WTC11 (cell line): ENCODE measurements around the gene NOTO. TPM values are rescaled to one million over a fixed set of nuclear protein-coding genes. Genes with fewer than 3 reads are reported as not detected.

ENCODE experiments used
- ATAC-seq: fragments of 200-7000 bp; cut with Tn5 transposase; 2 replicates; pipeline ENCODE4 v1.10.0; 2021; ENCODE audit warnings: mild to moderate bottlenecking, moderate library complexity
- Bru-seq: library from RNA; stranded (reverse); fragments of 400-500 nt; gene quantifications from one replicate; lab custom pipeline; 2021; lab: Mats Ljungman, UMichigan
- CTCF ChIA-PET: fragments of 300-600 bp; sonication (Branson Sonifier 250); formaldehyde crosslinking; loops from one replicate; lab custom pipeline; 2021; ENCODE audit warnings: antibody characterized with exemption; lab: Charles Lee
- POLR2A ChIA-PET: fragments of 350-600 bp; sonication (Branson Sonifier 250); formaldehyde crosslinking; loops from one replicate; lab custom pipeline; 2021; ENCODE audit warnings: antibody characterized with exemption; lab: Charles Lee
- DNase-seq: peaks from one replicate; pipeline ENCODE4 v3.0.0; 2021; ENCODE audit warnings: low spot score
- H3K27ac Mint-ChIP-seq: 2 replicates; pipeline ENCODE4 v1.8.0; 2021; ENCODE audit warnings: mixed read lengths
- H3K27me3 Mint-ChIP-seq: 2 replicates; pipeline ENCODE4 v1.8.0; 2021; ENCODE audit warnings: low read depth, mild to moderate bottlenecking, moderate library complexity, mixed read lengths
- H3K36me3 Mint-ChIP-seq: 2 replicates; pipeline ENCODE4 v1.8.0; 2021; ENCODE audit warnings: mixed read lengths
- H3K4me1 Mint-ChIP-seq: 2 replicates; pipeline ENCODE4 v1.8.0; 2022; ENCODE audit warnings: mixed read lengths
- H3K4me3 Mint-ChIP-seq: 2 replicates; pipeline ENCODE4 v1.8.0; 2021; ENCODE audit warnings: mild to moderate bottlenecking, moderate library complexity, mixed read lengths
- H3K9me3 Mint-ChIP-seq: 2 replicates; pipeline ENCODE4 v1.8.0; 2021; ENCODE audit warnings: mixed read lengths
- ATF6 ChIP-seq: sonication (generic); formaldehyde crosslinking; IDR thresholded peaks from 2 replicates; pipeline ENCODE4 v1.8.1; 2023; ENCODE audit warnings: mild to moderate bottlenecking, missing genetic modification reagents
- FOXJ3 ChIP-seq: sonication (generic); formaldehyde crosslinking; IDR thresholded peaks from 2 replicates; pipeline ENCODE4 v1.9.0; 2021; ENCODE audit warnings: missing genetic modification reagents, mild to moderate bottlenecking, borderline replicate concordance
- HMGA2 ChIP-seq: fragments of 250-450 bp; sonication (Bioruptor Pico); IDR thresholded peaks from 2 replicates; pipeline ENCODE4 v1.4.0; 2021; ENCODE audit warnings: mild to moderate bottlenecking, moderate library complexity
- NFE2L1 ChIP-seq: sonication (generic); formaldehyde crosslinking; IDR thresholded peaks from 2 replicates; pipeline ENCODE4 v1.8.1; 2023; ENCODE audit warnings: missing genetic modification reagents
- OVOL2 ChIP-seq: fragments of 250-450 bp; sonication (Bioruptor Pico); IDR thresholded peaks from 2 replicates; pipeline ENCODE4 v1.9.0; 2021; ENCODE audit warnings: mild to moderate bottlenecking, borderline replicate concordance
- RORB ChIP-seq: fragments of 250-450 bp; sonication (Bioruptor Pico); IDR thresholded peaks from 2 replicates; pipeline ENCODE4 v1.9.0; 2021; ENCODE audit warnings: mild to moderate bottlenecking
- SMAD3 ChIP-seq: sonication (generic); formaldehyde crosslinking; IDR thresholded peaks from 2 replicates; pipeline ENCODE4 v1.8.0; 2022; ENCODE audit warnings: missing genetic modification reagents, mild to moderate bottlenecking, borderline replicate concordance
- STAT6 ChIP-seq: sonication (generic); formaldehyde crosslinking; conservative IDR thresholded peaks from 2 replicates; pipeline ENCODE4 v1.8.1; 2023; ENCODE audit warnings: mild to moderate bottlenecking, low read depth, missing genetic modification reagents, moderate library complexity
- ZNF121 ChIP-seq: sonication (generic); formaldehyde crosslinking; IDR thresholded peaks from 2 replicates; pipeline ENCODE4 v1.8.0; 2023; ENCODE audit warnings: missing genetic modification reagents
- ZNF138 ChIP-seq: sonication (generic); formaldehyde crosslinking; conservative IDR thresholded peaks from 2 replicates; pipeline ENCODE4 v1.8.1; 2022; ENCODE audit warnings: mild to moderate bottlenecking, moderate library complexity, missing genetic modification reagents
- ZNF232 ChIP-seq: sonication (generic); formaldehyde crosslinking; IDR thresholded peaks from 2 replicates; pipeline ENCODE4 v1.8.0; 2022; ENCODE audit warnings: mild to moderate bottlenecking, missing genetic modification reagents
- ZNF281 ChIP-seq: sonication (generic); formaldehyde crosslinking; IDR thresholded peaks from 2 replicates; pipeline ENCODE4 v1.8.0; 2023; ENCODE audit warnings: mild to moderate bottlenecking, missing genetic modification reagents
- long read RNA-seq, 3 experiments: library from RNA in 1 of 3; library from capped mRNA in 1 of 3; library from polyadenylated mRNA in 1 of 3; unstranded in 2 of 3; stranded (forward) in 1 of 3; transcript quantifications; one replicate each; pipeline ENCODE4 v2.0.0, GENCODE V29; 2021
- total RNA-seq: library from RNA; stranded (reverse); gene quantifications from 3 replicates; pipeline ENCODE4 v1.2.3, GENCODE V29; 2021
- TF ChIP-seq, protein P1 (sequence below): sonication (generic); formaldehyde crosslinking; IDR thresholded peaks from 2 replicates; pipeline ENCODE4 v1.8.1; 2022; ENCODE audit warnings: low read depth, mild to moderate bottlenecking, moderate library complexity, missing genetic modification reagents, borderline replicate concordance
- TF ChIP-seq, protein P2 (sequence below): fragments of 250-450 bp; sonication (Bioruptor Pico); conservative IDR thresholded peaks from 2 replicates; pipeline ENCODE4 v1.9.0; 2021; ENCODE audit warnings: mild to moderate bottlenecking
- TF ChIP-seq, protein P3 (sequence below): fragments of 250-450 bp; sonication (Bioruptor Pico); IDR thresholded peaks from 2 replicates; pipeline ENCODE4 v1.9.0; 2021; ENCODE audit warnings: mild to moderate bottlenecking
- TF ChIP-seq, protein P4 (sequence below): fragments of 250-450 bp; sonication (Bioruptor Pico); IDR thresholded peaks from 2 replicates; pipeline ENCODE4 v1.9.0; 2021; ENCODE audit warnings: mild to moderate bottlenecking
- TF ChIP-seq, protein P5 (sequence below): sonication (generic); formaldehyde crosslinking; IDR thresholded peaks from 2 replicates; pipeline ENCODE4 v1.8.0; 2022; ENCODE audit warnings: mild to moderate bottlenecking, missing genetic modification reagents

The NOTO gene, protein sequence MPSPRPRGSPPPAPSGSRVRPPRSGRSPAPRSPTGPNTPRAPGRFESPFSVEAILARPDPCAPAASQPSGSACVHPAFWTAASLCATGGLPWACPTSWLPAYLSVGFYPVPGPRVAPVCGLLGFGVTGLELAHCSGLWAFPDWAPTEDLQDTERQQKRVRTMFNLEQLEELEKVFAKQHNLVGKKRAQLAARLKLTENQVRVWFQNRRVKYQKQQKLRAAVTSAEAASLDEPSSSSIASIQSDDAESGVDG
- total RNA-seq (0.15 to 0.23 TPM (median 0.18 TPM) in 3 replicates), Bru-seq, nascent RNA (percentile 13 among the genes with signal in this experiment)
- long read RNA-seq, experiment 1, result 0 reads
- long read RNA-seq, experiment 2, partial matches to known transcripts, result 1 of 1 reads
- long read RNA-seq, experiment 2, other reads (novel, unspliced or antisense), result 0 of 1 reads
- long read RNA-seq, experiment 3, result 0 reads

GRCh38 chr2:73202156-73203054 is at the start of gene NOTO:
Gene NOTO, plus strand, starts transcription at chr2:73202574. Its CDS starts 93 bp downstream, at chr2:73202667.
- DNase-seq (peak; percentile 65), ATAC-seq (peak; percentile 77)
- no peak within 1 kb of the TSS for H3K27ac Mint-ChIP-seq
- peaks cover 8% of the 10 kb centered on the region for H3K4me1 Mint-ChIP-seq
- H3K36me3 Mint-ChIP-seq, result no peaks in the 10 kb centered on the region
- peak within 1 kb of the TSS; percentile 61 for H3K4me3 Mint-ChIP-seq
- POLR2A ChIA-PET, result interaction anchor here (1.1 to 1.4 kb wide), 2 partner anchors 10 to 30 kb away, joined by 3 to 6 read pairs; partner anchors contain the start of gene PRADC1
- CTCF ChIA-PET, result interaction anchor here (0.7 to 4.3 kb wide), 12 partner anchors 8 to 310 kb away, joined by 3 to 62 read pairs (median 4); no protein-coding TSS in a partner anchor
- H3K9me3 Mint-ChIP-seq, result no peaks in the 10 kb centered on the region
- H3K27me3 Mint-ChIP-seq, result peaks cover 88% of the 10 kb centered on the region
- no peak for TF ChIP-seq ZNF281 (CRISPR knock-in tag)
- TF ChIP-seq, protein P1, sequence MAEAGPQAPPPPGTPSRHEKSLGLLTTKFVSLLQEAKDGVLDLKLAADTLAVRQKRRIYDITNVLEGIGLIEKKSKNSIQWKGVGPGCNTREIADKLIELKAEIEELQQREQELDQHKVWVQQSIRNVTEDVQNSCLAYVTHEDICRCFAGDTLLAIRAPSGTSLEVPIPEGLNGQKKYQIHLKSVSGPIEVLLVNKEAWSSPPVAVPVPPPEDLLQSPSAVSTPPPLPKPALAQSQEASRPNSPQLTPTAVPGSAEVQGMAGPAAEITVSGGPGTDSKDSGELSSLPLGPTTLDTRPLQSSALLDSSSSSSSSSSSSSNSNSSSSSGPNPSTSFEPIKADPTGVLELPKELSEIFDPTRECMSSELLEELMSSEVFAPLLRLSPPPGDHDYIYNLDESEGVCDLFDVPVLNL, result no peak
- TF ChIP-seq OVOL2 (CRISPR knock-in tag), result no peak
- TF ChIP-seq HMGA2 (CRISPR knock-in tag), result no peak
- no peak for TF ChIP-seq RORB (CRISPR knock-in tag)
- TF ChIP-seq, protein P2, sequence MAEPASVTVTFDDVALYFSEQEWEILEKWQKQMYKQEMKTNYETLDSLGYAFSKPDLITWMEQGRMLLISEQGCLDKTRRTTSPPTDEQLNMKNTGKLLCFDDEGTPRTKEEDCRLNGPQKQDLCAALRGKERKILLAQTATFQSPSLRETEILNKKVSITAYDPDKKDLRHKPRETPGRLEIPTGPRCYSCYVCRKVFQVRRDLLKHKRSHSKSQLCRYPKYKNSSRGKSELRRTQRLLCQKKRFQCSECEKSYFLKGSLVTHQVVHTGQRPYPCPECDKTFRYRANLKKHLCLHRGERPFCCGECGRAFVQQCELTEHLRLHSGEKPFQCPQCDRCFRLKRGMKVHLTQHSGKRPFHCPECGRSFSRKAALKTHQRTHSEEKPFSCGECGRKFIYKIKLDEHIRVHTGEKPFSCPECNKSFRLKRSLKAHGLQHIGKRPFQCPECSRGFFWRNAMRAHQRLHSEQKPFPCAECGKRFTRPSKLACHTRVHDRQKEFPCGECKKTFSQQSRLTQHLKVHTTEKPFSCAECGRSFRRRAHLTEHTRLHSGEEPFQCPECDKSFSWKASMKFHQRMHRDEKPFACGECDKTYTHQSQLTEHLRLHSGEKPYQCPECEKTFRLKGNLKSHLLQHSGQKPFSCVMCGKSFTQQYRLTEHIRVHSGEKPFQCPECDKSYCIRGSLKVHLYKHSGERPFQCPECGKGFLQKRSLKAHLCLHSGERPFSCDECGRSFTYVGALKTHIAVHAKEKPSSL (CRISPR knock-in tag), result no peak
- peak; percentile 37; the same call in 1 of the 2 replicates for TF ChIP-seq NFE2L1 (CRISPR knock-in tag)
- TF ChIP-seq, protein P3, sequence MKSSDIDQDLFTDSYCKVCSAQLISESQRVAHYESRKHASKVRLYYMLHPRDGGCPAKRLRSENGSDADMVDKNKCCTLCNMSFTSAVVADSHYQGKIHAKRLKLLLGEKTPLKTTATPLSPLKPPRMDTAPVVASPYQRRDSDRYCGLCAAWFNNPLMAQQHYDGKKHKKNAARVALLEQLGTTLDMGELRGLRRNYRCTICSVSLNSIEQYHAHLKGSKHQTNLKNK (CRISPR knock-in tag), result no peak
- TF ChIP-seq, protein P4, sequence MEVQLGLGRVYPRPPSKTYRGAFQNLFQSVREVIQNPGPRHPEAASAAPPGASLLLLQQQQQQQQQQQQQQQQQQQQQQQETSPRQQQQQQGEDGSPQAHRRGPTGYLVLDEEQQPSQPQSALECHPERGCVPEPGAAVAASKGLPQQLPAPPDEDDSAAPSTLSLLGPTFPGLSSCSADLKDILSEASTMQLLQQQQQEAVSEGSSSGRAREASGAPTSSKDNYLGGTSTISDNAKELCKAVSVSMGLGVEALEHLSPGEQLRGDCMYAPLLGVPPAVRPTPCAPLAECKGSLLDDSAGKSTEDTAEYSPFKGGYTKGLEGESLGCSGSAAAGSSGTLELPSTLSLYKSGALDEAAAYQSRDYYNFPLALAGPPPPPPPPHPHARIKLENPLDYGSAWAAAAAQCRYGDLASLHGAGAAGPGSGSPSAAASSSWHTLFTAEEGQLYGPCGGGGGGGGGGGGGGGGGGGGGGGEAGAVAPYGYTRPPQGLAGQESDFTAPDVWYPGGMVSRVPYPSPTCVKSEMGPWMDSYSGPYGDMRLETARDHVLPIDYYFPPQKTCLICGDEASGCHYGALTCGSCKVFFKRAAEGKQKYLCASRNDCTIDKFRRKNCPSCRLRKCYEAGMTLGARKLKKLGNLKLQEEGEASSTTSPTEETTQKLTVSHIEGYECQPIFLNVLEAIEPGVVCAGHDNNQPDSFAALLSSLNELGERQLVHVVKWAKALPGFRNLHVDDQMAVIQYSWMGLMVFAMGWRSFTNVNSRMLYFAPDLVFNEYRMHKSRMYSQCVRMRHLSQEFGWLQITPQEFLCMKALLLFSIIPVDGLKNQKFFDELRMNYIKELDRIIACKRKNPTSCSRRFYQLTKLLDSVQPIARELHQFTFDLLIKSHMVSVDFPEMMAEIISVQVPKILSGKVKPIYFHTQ (CRISPR knock-in tag), result no peak
- TF ChIP-seq FOXJ3, result no peak
- TF ChIP-seq ATF6, result no peak
- no peak for TF ChIP-seq STAT6 (CRISPR knock-in tag)
- no peak for TF ChIP-seq SMAD3 (CRISPR knock-in tag)
- no peak for TF ChIP-seq ZNF138 (CRISPR knock-in tag)
- TF ChIP-seq, protein P5, sequence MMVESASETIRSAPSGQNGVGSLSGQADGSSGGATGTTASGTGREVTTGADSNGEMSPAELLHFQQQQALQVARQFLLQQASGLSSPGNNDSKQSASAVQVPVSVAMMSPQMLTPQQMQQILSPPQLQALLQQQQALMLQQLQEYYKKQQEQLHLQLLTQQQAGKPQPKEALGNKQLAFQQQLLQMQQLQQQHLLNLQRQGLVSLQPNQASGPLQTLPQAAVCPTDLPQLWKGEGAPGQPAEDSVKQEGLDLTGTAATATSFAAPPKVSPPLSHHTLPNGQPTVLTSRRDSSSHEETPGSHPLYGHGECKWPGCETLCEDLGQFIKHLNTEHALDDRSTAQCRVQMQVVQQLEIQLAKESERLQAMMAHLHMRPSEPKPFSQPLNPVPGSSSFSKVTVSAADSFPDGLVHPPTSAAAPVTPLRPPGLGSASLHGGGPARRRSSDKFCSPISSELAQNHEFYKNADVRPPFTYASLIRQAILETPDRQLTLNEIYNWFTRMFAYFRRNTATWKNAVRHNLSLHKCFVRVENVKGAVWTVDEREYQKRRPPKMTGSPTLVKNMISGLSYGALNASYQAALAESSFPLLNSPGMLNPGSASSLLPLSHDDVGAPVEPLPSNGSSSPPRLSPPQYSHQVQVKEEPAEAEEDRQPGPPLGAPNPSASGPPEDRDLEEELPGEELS (CRISPR knock-in tag), result no peak
- TF ChIP-seq ZNF121 (CRISPR knock-in tag), result no peak
- TF ChIP-seq ZNF232 (CRISPR knock-in tag), result peak; percentile 5; the same call in 1 of the 2 replicates
